ENCODE results near the gene ROR1. TPM values are rescaled to one million over a fixed set of nuclear protein-coding genes. Genes with fewer than 3 reads are reported as not detected.

ROR1 gene
- total and polyA plus RNA-seq, 2 of the 13 experiments (the other 11 are each of a cell fraction or from before 2014, with no cell fraction given): 0.58 to 2.3 TPM

GRCh38 chr1:64195081-64195395 is 421.2 kb downstream of the ROR1 start (continued):
- no peak for TF ChIP-seq KIAA2018 (CRISPR knock-in tag; IDR thresholded peaks at IDR 0.05; ENCODE audit: borderline replicate concordance)
- TF ChIP-seq ZNF234 (CRISPR knock-in tag; conservative IDR thresholded peaks at IDR 0.05): no peak
- no peak for TF ChIP-seq ELF3 (CRISPR knock-in tag; IDR thresholded peaks at IDR 0.05)
- TF ChIP-seq ZC3H4 (CRISPR knock-in tag; IDR thresholded peaks at IDR 0.05; ENCODE audit: borderline replicate concordance): no peak
- TF ChIP-seq ZBTB44 (CRISPR knock-in tag; IDR thresholded peaks at IDR 0.05): no peak
- no peak for TF ChIP-seq ZNF747 (CRISPR knock-in tag; IDR thresholded peaks at IDR 0.05; ENCODE audit: borderline replicate concordance)
- no peak for TF ChIP-seq ZNF225 (CRISPR knock-in tag; IDR thresholded peaks at IDR 0.05)
- TF ChIP-seq KMT2A (CRISPR knock-in tag; IDR thresholded peaks at IDR 0.05): no peak
- TF ChIP-seq ZBTB40 (IDR thresholded peaks at IDR 0.05): no peak
- TF ChIP-seq ZBTB40 (CRISPR knock-in tag; IDR thresholded peaks at IDR 0.05): no peak
- no peak for TF ChIP-seq TAF1 (CRISPR knock-in tag; IDR thresholded peaks at IDR 0.05)

All from HepG2 (cell line).